ENCODE results near the gene XRCC4.
A peak's percentile ranks its signal among the peaks of the same experiment; 100 is the strongest.

The XRCC4 gene

GRCh38 chr5:83169571-83170337 lies 92.4 kb downstream of the XRCC4 start:
- DNase-seq (ENCODE audit: low read depth, low spot score) = no peak

GRCh38 chr5:83172011-83172410 lies 94.7 kb downstream of the XRCC4 start:
- H3K27ac ChIP-seq = no peak overlapping the region
- no peak for DNase-seq (ENCODE audit: low read depth, low spot score)

More at GRCh38 chr5:83169571-83170337, 92.4 kb downstream of the XRCC4 start:
- no peak overlapping the region for H3K27ac ChIP-seq

- DNase-seq (ENCODE audit: low read depth, low spot score) = no peak
- no peak overlapping the region for H3K27ac ChIP-seq
These were observed 95.3 kb downstream of the XRCC4 start for GRCh38 chr5:83172655-83173054.

GRCh38 chr5:83173826-83174225 lies 96.5 kb downstream of the XRCC4 start:
- DNase-seq (ENCODE audit: low read depth, low spot score) = no peak
- no peak overlapping the region for H3K27ac ChIP-seq

- H3K27ac ChIP-seq = no peak overlapping the region
- DNase-seq (ENCODE audit: low read depth, low spot score) = no peak
These were observed 100.5 kb downstream of the XRCC4 start for GRCh38 chr5:83177803-83178202.

- DNase-seq (ENCODE audit: low read depth, low spot score) = no peak
- no peak overlapping the region for H3K27ac ChIP-seq
These were observed 102.6 kb downstream of the XRCC4 start for GRCh38 chr5:83179966-83180365.

- no peak for DNase-seq (ENCODE audit: low read depth, low spot score)
- no peak overlapping the region for H3K27ac ChIP-seq
These were observed 107.2 kb downstream of the XRCC4 start for GRCh38 chr5:83184534-83184933.

GRCh38 chr5:83192947-83193346 lies 115.6 kb downstream of the XRCC4 start:
- DNase-seq (ENCODE audit: low read depth, low spot score) = no peak

GRCh38 chr5:83197326-83197967 lies 120.1 kb downstream of the XRCC4 start:
- H3K27ac ChIP-seq = no peak overlapping the region
- no peak for DNase-seq (ENCODE audit: low read depth, low spot score)

More at GRCh38 chr5:83192947-83193346, 115.6 kb downstream of the XRCC4 start:
- no peak overlapping the region for H3K27ac ChIP-seq

- H3K27ac ChIP-seq = no peak overlapping the region
- no peak for DNase-seq (ENCODE audit: low read depth, low spot score)
These were observed 121.8 kb downstream of the XRCC4 start for GRCh38 chr5:83199126-83199525.

GRCh38 chr5:83204651-83205050 lies 127.3 kb downstream of the XRCC4 start:
- no peak overlapping the region for H3K27ac ChIP-seq
- no peak for DNase-seq (ENCODE audit: low read depth, low spot score)

- no peak for DNase-seq (ENCODE audit: low read depth, low spot score)
- H3K27ac ChIP-seq = no peak overlapping the region
These were observed 132.6 kb downstream of the XRCC4 start for GRCh38 chr5:83209963-83210362.

- no peak for DNase-seq (ENCODE audit: low read depth, low spot score)
- no peak overlapping the region for H3K27ac ChIP-seq
These were observed 141.7 kb downstream of the XRCC4 start for GRCh38 chr5:83219077-83219476.

- DNase-seq (ENCODE audit: low read depth, low spot score) = no peak
- H3K27ac ChIP-seq = no peak overlapping the region
These were observed 142.1 kb downstream of the XRCC4 start for GRCh38 chr5:83219495-83219894.

- DNase-seq (ENCODE audit: low read depth, low spot score) = no peak
These were observed 143.0 kb downstream of the XRCC4 start for GRCh38 chr5:83220331-83220730.

GRCh38 chr5:83222906-83223305 lies 145.6 kb downstream of the XRCC4 start:
- no peak overlapping the region for H3K27ac ChIP-seq
- DNase-seq (ENCODE audit: low read depth, low spot score) = no peak

More at GRCh38 chr5:83220331-83220730, 143.0 kb downstream of the XRCC4 start:
- no peak overlapping the region for H3K27ac ChIP-seq

- no peak for DNase-seq (ENCODE audit: low read depth, low spot score)
- H3K27ac ChIP-seq = no peak overlapping the region
These were observed 150.3 kb downstream of the XRCC4 start for GRCh38 chr5:83227611-83228010.

- DNase-seq (ENCODE audit: low read depth, low spot score) = no peak
- H3K27ac ChIP-seq = no peak overlapping the region
These were observed 153.2 kb downstream of the XRCC4 start for GRCh38 chr5:83230511-83230910.

- H3K27ac ChIP-seq = no peak overlapping the region
- no peak for DNase-seq (ENCODE audit: low read depth, low spot score)
These were observed 167.2 kb downstream of the XRCC4 start for GRCh38 chr5:83244516-83244915.

- DNase-seq (ENCODE audit: low read depth, low spot score) = no peak
- no peak overlapping the region for H3K27ac ChIP-seq
These were observed 167.7 kb downstream of the XRCC4 start for GRCh38 chr5:83245037-83245436.

GRCh38 chr5:83246071-83246470 lies 168.7 kb downstream of the XRCC4 start:
- H3K27ac ChIP-seq = no peak overlapping the region
- DNase-seq (ENCODE audit: low read depth, low spot score) = no peak

- H3K27ac ChIP-seq = peak overlapping the region; percentile 9
- DNase-seq (ENCODE audit: low read depth, low spot score) = no peak
These were observed 171.8 kb downstream of the XRCC4 start for GRCh38 chr5:83249156-83249555.

Data from epithelial cell of prostate (primary cell).